Coronary artery (tissue), 2 donors: ENCODE measurements around the gene BPGM.

ENCODE experiments used
- DNase-seq: peaks from one replicate; pipeline ENCODE4 v3.0.0-alpha.2; 2017; ENCODE audit warnings: low spot score
- H3K27ac ChIP-seq, 2 donors: fragments of 200-600 bp; sonication (generic); one replicate each; pipeline ENCODE4 v1.5.1; 2016 to 2019
- H3K4me3 ChIP-seq: fragments of 200-600 bp; sonication (generic); 2 replicates; pipeline ENCODE4 v1.5.1; 2016; ENCODE audit warnings: mild to moderate bottlenecking, moderate library complexity
- CTCF ChIP-seq: fragments of 200-600 bp; sonication (generic); IDR thresholded peaks from one replicate; pipeline ENCODE4 v1.5.1; 2019; ENCODE audit warnings: antibody characterized with exemption

The BPGM gene

GRCh38 chr7:134646425-134647305, at the start of gene BPGM:
BPGM (plus strand) TSS chr7:134646853; CDS start chr7:134661508, 14,655 bp downstream.
- Histone ChIP-seq H3K4me3 (peak within 1 kb of the TSS; percentile 84), H3K27ac (peak within 1 kb of the TSS; percentile 72)
- DNase-seq, result peak; percentile 98
- TF ChIP-seq CTCF, result no peak

GRCh38 chr7:134599371-134599770, 47.3 kb upstream of the BPGM start:
- H3K4me3 ChIP-seq, result no peak overlapping the region
- TF ChIP-seq CTCF, result no peak
- DNase-seq, result no peak
- H3K27ac ChIP-seq, result no peak overlapping the region

GRCh38 chr7:134601459-134601858, 45.2 kb upstream of the BPGM start:
- no peak for TF ChIP-seq CTCF
- no peak overlapping the region for H3K4me3 ChIP-seq
- no peak for DNase-seq
- H3K27ac ChIP-seq, result no peak overlapping the region

GRCh38 chr7:134602881-134603451, 43.7 kb upstream of the BPGM start:
- Histone ChIP-seq H3K4me3 (peak overlapping the region; percentile 25), H3K27ac (no peak overlapping the region)
- TF ChIP-seq CTCF, result no peak
- no peak for DNase-seq

- peak overlapping the region in 1 of 2 donors; percentile 33 for H3K27ac ChIP-seq
- DNase-seq, result no peak
- H3K4me3 ChIP-seq, result peak overlapping the region; percentile 7
- peak; percentile 88 for TF ChIP-seq CTCF
These were observed 40.4 kb upstream of the BPGM start for GRCh38 chr7:134605978-134606923.

- no peak for DNase-seq
- Histone ChIP-seq H3K27ac (no peak overlapping the region), H3K4me3 (no peak overlapping the region)
- no peak for TF ChIP-seq CTCF
These were observed 35.0 kb upstream of the BPGM start for GRCh38 chr7:134611611-134612151.
